GM04504 (cell line): ENCODE measurements around the gene AKT1S1.

Source experiments
- DNase-seq: peaks from one replicate; pipeline ENCODE4 v3.0.0-alpha.2; 2012; ENCODE audit warnings: low read depth

The AKT1S1 gene

GRCh38 chr19:49866933-49867782, 10.0 kb downstream of the AKT1S1 start, which contains the start of gene PNKP:
TSS of gene PNKP (minus strand) at chr19:49867576. CDS start at chr19:49867204, 372 bp downstream.
- peak; percentile 75 for DNase-seq

GRCh38 chr19:49864890-49865289, 12.3 kb downstream of the AKT1S1 start:
- DNase-seq: no peak

- no peak for DNase-seq
These were observed 13.2 kb downstream of the AKT1S1 start for GRCh38 chr19:49863935-49864320.

GRCh38 chr19:49863254-49863934, 13.8 kb downstream of the AKT1S1 start:
- no peak for DNase-seq

- no peak for DNase-seq
These were observed 14.5 kb downstream of the AKT1S1 start for GRCh38 chr19:49862391-49863253.

- no peak for DNase-seq
These were observed 15.4 kb downstream of the AKT1S1 start for GRCh38 chr19:49861541-49862378.

GRCh38 chr19:49861107-49861506, 16.0 kb downstream of the AKT1S1 start:
- no peak for DNase-seq

- no peak for DNase-seq
These were observed 16.6 kb downstream of the AKT1S1 start for GRCh38 chr19:49860336-49861102.

- DNase-seq: no peak
These were observed 17.3 kb downstream of the AKT1S1 start for GRCh38 chr19:49859682-49860335.

GRCh38 chr19:49858088-49858985, 18.8 kb downstream of the AKT1S1 start:
- no peak for DNase-seq

- DNase-seq: no peak
These were observed 19.4 kb downstream of the AKT1S1 start for GRCh38 chr19:49857838-49858087.

GRCh38 chr19:49857061-49857837, 19.9 kb downstream of the AKT1S1 start:
- DNase-seq: no peak

- DNase-seq: no peak
These were observed 20.6 kb downstream of the AKT1S1 start for GRCh38 chr19:49856574-49857021.

- DNase-seq: no peak
These were observed 21.2 kb downstream of the AKT1S1 start for GRCh38 chr19:49855676-49856573.

- DNase-seq: no peak
These were observed 21.9 kb downstream of the AKT1S1 start for GRCh38 chr19:49855277-49855675.

- no peak for DNase-seq
These were observed 22.5 kb downstream of the AKT1S1 start for GRCh38 chr19:49854378-49855263.
